ENCODE results near the gene AKR7A2. TPM values are rescaled to one million over a fixed set of nuclear protein-coding genes. Genes with fewer than 3 reads are reported as not detected.
A peak's percentile ranks its signal among the peaks of the same experiment; 100 is the strongest.

Gene AKR7A2
- total RNA-seq, 2 donors from 2014 or later: 17.3 to 21.9 TPM

DNA sequence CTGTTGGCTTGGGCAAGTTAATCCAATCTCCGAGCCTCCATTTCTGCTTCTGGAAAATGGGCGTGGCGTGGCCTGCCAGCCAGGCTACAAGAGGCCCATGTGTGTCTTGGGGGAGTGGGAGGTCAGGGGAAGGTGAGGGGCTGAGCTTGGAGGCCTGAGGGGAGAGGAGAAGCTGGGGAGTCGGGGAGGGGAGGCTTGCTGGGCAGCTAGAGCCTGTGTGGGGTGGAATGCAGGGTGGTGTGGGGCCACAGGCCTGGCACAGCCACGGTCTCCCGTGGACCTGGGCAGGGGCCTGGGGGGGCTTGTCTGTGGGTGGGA lies 14.8 kb upstream of the AKR7A2 start:
- H3K4me1 Mint-ChIP-seq: peaks cover 7% of the 10 kb centered on the region
- ATAC-seq (no peak), DNase-seq (no peak)
- peak overlapping the region; percentile 76 for H3K27ac Mint-ChIP-seq
- H3K27me3 Mint-ChIP-seq: no peaks in the 10 kb centered on the region
- no peaks in the 10 kb centered on the region for H3K9me3 ChIP-seq (ENCODE audit: control insufficient read depth, low read length, poor library complexity, severe bottlenecking)
- peaks cover 2% of the 10 kb centered on the region for H3K36me3 Mint-ChIP-seq (ENCODE audit: low read depth)
- peak overlapping the region; percentile 15 for H3K4me3 Mint-ChIP-seq

DNA sequence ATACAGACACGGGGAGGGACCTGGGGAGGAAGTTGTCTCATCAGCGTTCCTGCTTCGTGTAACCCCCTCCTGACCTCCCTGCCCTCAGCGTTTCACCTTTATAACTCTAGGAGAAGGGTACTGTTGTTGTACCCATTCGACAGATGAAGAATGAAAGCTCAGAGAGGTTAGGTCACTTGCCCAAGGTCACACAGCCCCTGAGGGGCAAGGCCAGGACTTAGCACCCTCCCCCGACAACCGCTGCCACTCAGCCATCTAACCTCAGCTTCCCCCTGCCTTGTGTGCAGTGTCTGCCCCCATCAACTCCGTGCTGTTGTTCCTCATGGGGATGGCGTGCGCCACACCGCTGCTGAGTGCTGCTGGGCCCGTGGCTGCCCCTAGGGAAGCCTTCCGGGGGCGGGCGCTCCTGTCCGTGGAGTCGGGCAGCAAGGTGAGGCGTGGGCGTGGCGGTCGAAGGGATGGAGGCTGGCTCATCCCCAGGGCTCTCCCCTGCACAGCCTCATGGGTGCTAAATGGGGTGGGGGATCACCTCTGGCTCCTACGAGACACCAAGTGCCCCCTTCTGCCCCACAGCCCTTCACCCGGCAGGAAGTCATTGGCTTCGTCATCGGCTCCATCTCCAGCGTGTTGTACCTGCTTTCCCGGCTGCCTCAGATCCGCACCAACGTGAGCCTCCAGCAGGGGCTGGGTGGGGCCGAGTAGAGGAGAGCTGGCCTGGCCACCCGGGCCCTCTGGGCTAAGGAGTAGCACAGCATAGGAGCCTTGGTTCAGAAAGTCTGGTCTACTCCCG lies 14.2 kb upstream of the AKR7A2 start:
- Mint-ChIP-seq H3K4me1 (peaks cover 7% of the 10 kb centered on the region), H3K27me3 (no peaks in the 10 kb centered on the region), H3K4me3 (peak overlapping the region; percentile 15), H3K27ac (peak overlapping the region; percentile 76), H3K36me3 (ENCODE audit: low read depth) (peaks cover 2% of the 10 kb centered on the region)
- no peak for ATAC-seq
- DNase-seq: no peak
- no peaks in the 10 kb centered on the region for H3K9me3 ChIP-seq (ENCODE audit: control insufficient read depth, low read length, poor library complexity, severe bottlenecking)

DNA sequence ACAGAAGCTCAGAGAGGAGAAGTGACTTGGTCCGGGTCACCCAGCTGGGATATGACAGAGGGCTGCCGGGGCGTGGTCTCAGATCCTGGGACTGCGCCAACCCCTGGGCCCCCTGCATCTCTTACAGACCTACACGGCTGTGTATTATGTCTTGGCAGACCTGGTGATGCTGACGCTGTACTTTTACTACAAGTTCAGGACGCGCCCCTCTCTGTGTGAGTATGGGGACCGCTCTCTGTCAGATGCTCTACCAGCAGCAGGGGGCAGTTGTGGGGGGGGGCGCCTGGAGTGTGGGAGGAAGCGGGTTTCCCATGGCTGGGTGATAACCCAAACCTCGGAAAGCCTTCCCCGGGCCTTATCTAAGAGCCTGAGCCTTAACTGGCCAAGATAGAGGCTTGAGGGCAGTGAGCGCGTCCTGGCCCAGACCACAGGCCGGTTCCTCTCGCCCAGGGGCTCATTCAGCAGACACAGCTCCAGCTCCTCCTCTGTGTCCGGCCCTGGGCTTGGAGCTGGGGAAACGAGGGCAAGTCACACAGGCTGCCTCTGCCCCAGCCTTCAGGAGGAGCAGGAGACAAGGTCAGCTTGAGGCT lies 13.5 kb upstream of the AKR7A2 start:
- peaks cover 7% of the 10 kb centered on the region for H3K4me1 Mint-ChIP-seq
- no peak overlapping the region for H3K27ac Mint-ChIP-seq
- no peak for DNase-seq
- H3K9me3 ChIP-seq (ENCODE audit: control insufficient read depth, low read length, poor library complexity, severe bottlenecking): no peaks in the 10 kb centered on the region
- H3K4me3 Mint-ChIP-seq: no peak overlapping the region
- H3K36me3 Mint-ChIP-seq (ENCODE audit: low read depth): peaks cover 2% of the 10 kb centered on the region
- no peaks in the 10 kb centered on the region for H3K27me3 Mint-ChIP-seq
- ATAC-seq: no peak

DNA sequence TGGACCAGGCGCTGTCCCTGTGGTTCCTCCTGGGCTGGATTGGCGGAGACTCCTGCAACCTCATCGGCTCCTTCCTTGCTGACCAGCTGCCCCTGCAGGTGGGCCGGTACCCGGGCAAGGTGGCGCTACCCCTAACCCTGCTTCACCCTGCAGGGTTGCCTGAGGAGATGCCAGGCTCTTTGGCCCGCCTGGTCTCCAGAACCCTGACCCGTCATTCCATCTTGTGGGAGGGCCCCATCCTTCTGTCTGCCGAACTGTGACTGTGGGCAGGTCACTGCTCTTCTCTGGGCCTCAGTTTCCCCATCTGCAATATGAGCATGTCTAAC lies 12.7 kb upstream of the AKR7A2 start:
- no peak overlapping the region for H3K4me3 Mint-ChIP-seq

DNA sequence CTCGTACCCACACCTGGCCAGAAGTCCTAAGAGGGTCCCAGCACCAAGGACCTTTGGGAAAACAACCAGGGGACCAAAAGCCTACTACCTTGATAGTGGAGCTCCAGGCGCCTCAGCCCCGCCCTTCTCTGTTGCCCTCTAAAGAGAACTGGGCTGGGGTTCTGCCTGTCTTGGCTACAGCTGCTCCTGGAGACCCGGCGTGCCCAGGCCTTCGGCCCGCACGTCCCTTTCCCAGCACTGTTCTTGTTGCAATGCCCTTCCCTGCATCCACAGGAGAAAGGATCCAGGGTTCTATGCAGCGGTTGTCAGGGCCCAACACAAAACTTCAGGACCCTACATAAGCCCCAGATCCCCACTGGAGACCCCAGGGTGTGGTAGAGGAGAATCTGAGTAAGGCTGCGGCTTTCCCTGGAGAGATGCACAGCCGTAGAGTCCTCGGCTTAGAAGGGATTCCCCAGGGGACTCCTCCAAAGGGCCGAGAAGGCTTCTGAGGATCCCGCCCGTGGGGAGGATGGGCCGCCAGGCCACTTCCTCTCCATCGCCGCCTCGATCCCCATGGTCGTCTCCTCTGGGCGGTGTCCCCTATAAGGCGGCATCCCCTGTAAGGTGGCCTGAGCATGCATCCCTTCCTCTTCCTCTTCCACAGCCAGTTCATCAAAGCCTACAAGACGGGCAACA lies 12.2 kb upstream of the AKR7A2 start:
- DNase-seq (no peak), ATAC-seq (no peak)
- H3K4me1 Mint-ChIP-seq: peaks cover 3% of the 10 kb centered on the region
- no peaks in the 10 kb centered on the region for H3K27me3 Mint-ChIP-seq
- peak overlapping the region; percentile 24 for H3K27ac Mint-ChIP-seq
- no peak overlapping the region for H3K4me3 Mint-ChIP-seq
- H3K9me3 ChIP-seq (ENCODE audit: control insufficient read depth, low read length, poor library complexity, severe bottlenecking): no peaks in the 10 kb centered on the region
- H3K36me3 Mint-ChIP-seq (ENCODE audit: low read depth): peaks cover 2% of the 10 kb centered on the region

More for the DNA sequence above, 12.7 kb upstream of the AKR7A2 start:
- Mint-ChIP-seq H3K36me3 (ENCODE audit: low read depth) (peaks cover 2% of the 10 kb centered on the region), H3K27ac (peak overlapping the region; percentile 24), H3K4me1 (peaks cover 4% of the 10 kb centered on the region), H3K27me3 (no peaks in the 10 kb centered on the region)
- H3K9me3 ChIP-seq (ENCODE audit: control insufficient read depth, low read length, poor library complexity, severe bottlenecking): no peaks in the 10 kb centered on the region
- DNase-seq: no peak
- ATAC-seq: no peak

DNA sequence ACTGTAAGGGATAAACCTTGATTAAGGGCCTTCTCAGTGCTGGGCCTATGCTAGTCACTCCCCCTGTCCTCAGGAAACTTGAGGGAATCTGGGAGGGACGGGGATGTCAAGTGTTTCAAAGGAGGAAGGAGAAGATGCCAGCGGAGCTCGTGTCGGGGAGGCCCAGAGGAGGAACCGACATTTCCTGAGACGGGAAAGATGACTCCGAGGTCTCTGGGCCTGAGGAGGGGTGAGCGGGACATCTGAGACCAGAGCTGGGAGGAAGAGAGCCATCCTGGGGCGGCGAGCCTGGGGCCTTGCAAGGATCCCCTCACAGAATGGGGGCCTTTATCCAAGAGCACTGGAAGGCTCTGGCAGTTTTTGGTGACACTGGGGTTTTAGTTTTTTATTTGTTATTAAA lies 10.5 kb upstream of the AKR7A2 start:
- Mint-ChIP-seq H3K4me3 (peak overlapping the region; percentile 65), H3K27me3 (no peaks in the 10 kb centered on the region), H3K36me3 (ENCODE audit: low read depth) (peaks cover 3% of the 10 kb centered on the region), H3K4me1 (peaks cover 3% of the 10 kb centered on the region), H3K27ac (peak overlapping the region; percentile 19)
- ATAC-seq (no peak), DNase-seq (no peak)
- no peaks in the 10 kb centered on the region for H3K9me3 ChIP-seq (ENCODE audit: control insufficient read depth, low read length, poor library complexity, severe bottlenecking)

DNA sequence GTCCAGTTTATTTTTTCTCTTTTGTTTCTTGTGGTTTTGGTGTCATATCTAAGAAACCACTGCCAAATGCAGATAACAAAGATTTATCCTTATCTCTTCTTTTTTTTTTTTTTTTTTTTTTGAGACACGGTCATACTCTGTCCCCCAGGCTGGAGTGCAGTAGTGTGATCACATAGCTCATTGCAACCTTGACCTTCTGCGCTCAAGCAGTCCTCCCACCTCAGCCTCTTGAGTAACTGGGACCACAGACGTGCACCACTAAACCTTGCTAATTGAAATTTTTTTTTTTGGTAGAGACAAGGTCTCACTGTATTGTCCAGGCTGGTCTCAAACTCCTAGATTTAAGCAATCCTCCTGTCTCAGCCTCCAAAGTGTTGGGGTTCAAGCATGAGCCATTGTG lies 9.1 kb upstream of the AKR7A2 start:
- no peaks in the 10 kb centered on the region for H3K9me3 ChIP-seq (ENCODE audit: control insufficient read depth, low read length, poor library complexity, severe bottlenecking)
- Mint-ChIP-seq H3K4me3 (peak overlapping the region; percentile 52), H3K27me3 (no peaks in the 10 kb centered on the region), H3K27ac (no peak overlapping the region), H3K4me1 (peaks cover 6% of the 10 kb centered on the region), H3K36me3 (ENCODE audit: low read depth) (peaks cover 3% of the 10 kb centered on the region)
- ATAC-seq (no peak), DNase-seq (no peak)

DNA sequence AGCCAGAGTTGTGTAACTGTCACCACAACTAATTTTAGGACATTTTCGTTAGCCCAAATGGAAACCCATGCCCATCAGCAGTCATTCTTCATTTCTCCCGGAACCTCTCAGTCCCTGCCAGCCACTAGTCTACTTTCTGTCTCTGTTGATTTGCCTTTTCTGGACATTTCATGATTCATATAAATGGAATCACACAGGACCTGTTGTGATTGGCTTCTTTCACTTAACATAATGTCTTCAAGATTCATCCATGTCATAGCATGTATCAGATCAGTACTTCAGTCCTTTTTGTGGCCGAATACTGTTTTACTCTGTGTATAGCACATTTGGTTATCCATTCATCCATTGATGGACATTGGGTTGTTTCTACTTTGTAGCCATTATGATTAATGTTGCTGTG lies 7.3 kb upstream of the AKR7A2 start:
- no peaks in the 10 kb centered on the region for H3K27me3 Mint-ChIP-seq

DNA sequence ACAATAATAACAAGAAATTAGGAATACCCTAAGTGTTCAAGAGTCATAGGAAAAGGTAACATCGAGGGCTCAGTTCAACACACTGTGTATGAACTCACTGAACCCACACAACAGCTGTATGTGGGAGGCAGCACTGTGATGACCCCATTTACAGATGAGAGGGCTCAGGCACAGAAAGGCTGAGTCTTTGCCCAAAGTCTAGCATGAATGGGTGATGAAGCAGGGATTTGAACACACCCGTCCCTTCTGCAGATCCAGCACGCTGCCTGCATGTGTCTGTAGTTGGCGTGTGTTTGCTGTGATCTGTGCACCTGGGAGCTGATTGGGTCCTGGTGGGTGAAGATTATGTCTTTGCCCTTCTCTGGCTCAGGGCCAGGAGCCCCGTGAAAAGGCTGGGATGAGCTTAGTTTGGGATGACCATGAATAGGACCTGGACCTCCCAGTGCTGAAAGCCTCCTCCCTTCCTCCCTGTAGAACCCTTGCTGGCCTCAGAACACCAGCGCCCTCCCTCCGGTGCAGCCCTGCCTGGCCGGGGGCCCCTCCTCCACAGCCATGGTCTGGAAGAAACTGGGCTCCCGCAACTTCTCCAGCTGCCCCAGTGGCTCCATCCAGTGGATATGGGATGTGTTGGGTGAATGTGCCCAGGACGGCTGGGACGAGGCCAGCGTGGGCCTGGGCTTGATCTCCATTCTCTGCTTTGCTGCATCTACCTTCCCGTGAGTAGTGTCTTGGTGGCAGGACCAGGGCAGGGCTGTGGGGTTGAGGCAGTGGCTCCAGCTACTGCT lies 5.4 kb upstream of the AKR7A2 start:
- Mint-ChIP-seq H3K4me3 (peak overlapping the region; percentile 31), H3K27ac (peak overlapping the region; percentile 66), H3K4me1 (peaks cover 22% of the 10 kb centered on the region), H3K36me3 (ENCODE audit: low read depth) (peaks cover 2% of the 10 kb centered on the region), H3K27me3 (no peaks in the 10 kb centered on the region)
- ATAC-seq (no peak), DNase-seq (no peak)
- no peaks in the 10 kb centered on the region for H3K9me3 ChIP-seq (ENCODE audit: control insufficient read depth, low read length, poor library complexity, severe bottlenecking)

More for the DNA sequence above, 7.3 kb upstream of the AKR7A2 start:
- Mint-ChIP-seq H3K4me1 (peaks cover 13% of the 10 kb centered on the region), H3K36me3 (ENCODE audit: low read depth) (peaks cover 3% of the 10 kb centered on the region), H3K27ac (no peak overlapping the region), H3K4me3 (no peak overlapping the region)
- ATAC-seq: no peak
- DNase-seq: no peak
- no peaks in the 10 kb centered on the region for H3K9me3 ChIP-seq (ENCODE audit: control insufficient read depth, low read length, poor library complexity, severe bottlenecking)

DNA sequence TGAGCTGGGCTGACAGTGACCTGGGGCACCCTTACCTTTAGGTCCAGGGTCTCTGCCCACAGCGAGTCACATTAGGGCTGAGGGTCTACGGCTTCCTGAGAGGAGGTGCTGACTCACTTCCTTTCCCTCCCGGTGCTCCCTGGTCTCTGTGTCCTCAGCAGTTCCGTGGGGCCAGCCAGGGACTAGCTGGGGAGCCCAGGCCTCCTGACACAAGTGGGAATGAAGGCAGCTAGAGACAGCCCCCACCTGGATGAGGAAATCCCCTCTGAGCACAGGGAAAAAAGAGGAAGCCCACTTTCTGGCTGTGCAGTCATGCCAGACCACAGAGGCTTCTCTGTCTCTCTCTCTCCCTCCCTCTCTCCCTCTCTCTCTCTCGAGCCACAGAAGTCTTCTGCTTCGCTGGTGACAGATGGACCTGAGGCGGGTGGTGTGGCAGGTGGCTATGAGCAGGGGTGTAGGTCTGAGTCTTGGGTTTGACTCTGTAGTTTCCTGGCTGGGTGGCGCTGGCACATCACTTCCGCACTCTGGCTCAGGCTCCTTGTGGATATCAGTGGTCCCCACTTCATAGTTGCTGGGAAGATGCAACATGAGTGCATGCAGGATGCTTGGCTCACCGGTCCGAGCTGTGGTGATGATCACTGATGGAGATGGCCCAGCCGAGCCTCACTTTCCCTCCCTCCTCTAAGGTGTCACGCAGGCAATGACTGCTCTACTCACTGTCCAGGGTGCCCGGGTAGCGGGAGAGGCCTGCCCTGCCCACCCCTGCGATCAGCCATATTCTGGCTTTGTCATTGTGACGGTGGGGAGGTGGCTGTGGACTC lies 3.6 kb upstream of the AKR7A2 start:
- no peaks in the 10 kb centered on the region for H3K27me3 Mint-ChIP-seq
- DNase-seq (no peak), ATAC-seq (no peak)
- H3K36me3 Mint-ChIP-seq (ENCODE audit: low read depth): peaks cover 5% of the 10 kb centered on the region
- H3K4me3 Mint-ChIP-seq: no peak overlapping the region
- peak overlapping the region; percentile 66 for H3K27ac Mint-ChIP-seq
- no peaks in the 10 kb centered on the region for H3K9me3 ChIP-seq (ENCODE audit: control insufficient read depth, low read length, poor library complexity, severe bottlenecking)
- H3K4me1 Mint-ChIP-seq: peaks cover 29% of the 10 kb centered on the region

DNA sequence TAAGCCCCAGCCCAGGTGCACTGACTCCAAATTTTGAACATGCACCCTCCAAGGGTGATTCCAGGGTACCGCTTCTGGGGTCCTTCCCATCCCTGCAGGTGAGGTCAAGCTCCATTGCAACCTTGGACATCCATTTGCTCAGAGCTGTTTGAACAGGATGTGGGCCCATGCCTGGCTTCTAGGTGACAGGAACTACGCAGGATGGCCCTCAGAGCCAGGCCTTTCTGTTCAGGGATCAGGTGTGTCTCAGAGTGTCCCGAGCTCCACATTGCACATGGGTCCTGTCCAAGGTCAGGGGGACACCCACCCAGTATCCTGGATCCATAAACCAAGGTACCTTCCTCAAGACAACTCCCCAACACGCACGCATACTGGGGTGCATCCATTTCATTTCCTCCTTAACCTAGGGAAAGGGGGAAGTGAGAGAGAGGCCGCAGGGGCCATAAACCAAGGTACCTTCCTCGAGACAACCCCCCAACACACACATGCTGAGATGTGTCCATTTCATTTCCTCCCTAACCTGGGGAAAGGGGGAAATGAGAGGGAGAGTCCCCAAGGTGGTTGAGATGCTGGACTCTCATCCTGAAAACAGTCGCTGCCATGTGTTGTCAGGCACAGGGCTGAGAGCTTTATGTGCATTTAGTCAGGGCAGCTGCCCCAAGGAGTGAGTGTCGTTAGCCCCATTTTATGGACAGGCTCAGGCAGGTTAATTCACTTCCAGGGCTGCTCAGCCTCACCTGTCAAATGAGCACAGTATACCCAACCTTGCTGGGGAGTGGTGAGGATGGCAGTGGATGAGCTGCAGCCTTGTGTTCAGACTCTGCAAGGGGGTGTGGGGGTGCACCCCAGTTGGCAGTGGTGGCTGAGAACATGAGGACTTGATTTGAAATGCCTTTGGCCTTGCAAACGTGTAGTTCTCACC lies 2.3 kb upstream of the AKR7A2 start:
- no peaks in the 10 kb centered on the region for H3K27me3 Mint-ChIP-seq
- peaks cover 5% of the 10 kb centered on the region for H3K36me3 Mint-ChIP-seq (ENCODE audit: low read depth)
- no peak for ATAC-seq
- H3K4me1 Mint-ChIP-seq: peaks cover 33% of the 10 kb centered on the region
- no peak overlapping the region for H3K4me3 Mint-ChIP-seq
- no peaks in the 10 kb centered on the region for H3K9me3 ChIP-seq (ENCODE audit: control insufficient read depth, low read length, poor library complexity, severe bottlenecking)
- no peak for DNase-seq
- peak overlapping the region; percentile 73 for H3K27ac Mint-ChIP-seq

DNA sequence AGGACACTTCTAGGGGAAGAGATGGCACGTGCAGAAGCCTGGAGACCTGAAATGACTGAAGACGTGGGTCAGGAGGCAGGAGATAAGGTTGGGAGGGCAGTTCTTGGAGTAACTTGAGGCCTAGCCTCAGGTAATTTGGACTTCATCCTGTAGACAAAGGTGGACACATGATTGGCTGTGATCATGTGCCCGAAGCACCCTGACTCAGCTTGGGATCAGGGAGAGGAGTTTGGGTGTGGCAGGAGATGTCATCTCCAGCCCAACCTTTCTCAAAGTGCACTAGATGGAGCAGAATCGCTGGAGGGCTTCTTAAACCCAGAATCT lies 1.7 kb upstream of the AKR7A2 start:
- peak overlapping the region; percentile 73 for H3K27ac Mint-ChIP-seq
- ATAC-seq: no peak
- H3K4me3 Mint-ChIP-seq: peak overlapping the region; percentile 99
- H3K9me3 ChIP-seq (ENCODE audit: control insufficient read depth, low read length, poor library complexity, severe bottlenecking): no peaks in the 10 kb centered on the region
- H3K27me3 Mint-ChIP-seq: no peaks in the 10 kb centered on the region
- peaks cover 39% of the 10 kb centered on the region for H3K4me1 Mint-ChIP-seq
- H3K36me3 Mint-ChIP-seq (ENCODE audit: low read depth): peaks cover 5% of the 10 kb centered on the region
- DNase-seq: no peak

Data from T-helper 17 cell (primary cell).